Stomach (tissue), 4 donors: Measurements from ENCODE around the gene DDR1.

Experiments used
- CTCF ChIP-seq, 7 experiments: fragments of 450-650 bp in 4 of 7; fragments of 200-600 bp in 3 of 7; sonication (generic) in 3 of 7; IDR thresholded peaks; one replicate each; pipeline ENCODE4 v1.5.1; 2016 to 2019; ENCODE audit warnings: antibody characterized with exemption in 7 of 7, control low read depth in 2 of 7, mild to moderate bottlenecking in 1 of 7
- EP300 ChIP-seq: sonication (generic); formaldehyde crosslinking; IDR thresholded peaks from one replicate; pipeline ENCODE4 v1.6.1; 2017; ENCODE audit warnings: antibody characterized with exemption
- POLR2A ChIP-seq, 4 donors: fragments of 450-650 bp; IDR thresholded peaks; one replicate each; pipeline ENCODE4 v1.6.1; 2016; ENCODE audit warnings: antibody characterized with exemption in 4 of 4, control low read depth in 2 of 4, mild to moderate bottlenecking in 1 of 4, moderate library complexity in 1 of 4

GRCh38 chr6:30845183-30845582 is 39.1 kb upstream of the DDR1 start:
- TF ChIP-seq CTCF (IDR thresholded peaks at IDR 0.05) (no peak), EP300 (no peak), POLR2A (IDR thresholded peaks at IDR 0.05) (no peak)
